Measurements from ENCODE around the gene LAMC3. TPM values are rescaled to one million over a fixed set of nuclear protein-coding genes. Genes with fewer than 3 reads are reported as not detected.

Gene LAMC3
- total and polyA plus RNA-seq, 2 experiments from 2014 or later = 29.5 to 43.4 TPM

DNA sequence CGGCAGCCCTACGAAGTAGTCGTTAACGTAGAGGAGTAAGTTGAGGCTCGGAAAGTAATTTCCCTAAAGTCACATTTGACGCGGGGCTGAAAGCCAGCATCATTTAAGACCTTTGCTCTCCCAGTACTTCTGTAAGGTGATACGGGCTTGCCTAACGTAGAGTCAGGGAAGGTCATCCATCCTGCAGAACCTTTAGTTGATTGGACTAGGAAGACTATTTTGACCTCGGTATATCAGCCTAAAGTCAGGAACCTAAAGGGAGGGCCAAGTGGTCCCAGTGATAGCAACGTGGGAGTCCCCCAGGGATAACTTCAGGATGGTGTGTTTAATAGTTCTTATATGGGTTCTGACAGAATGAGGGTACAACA, 117.1 kb downstream of the LAMC3 start:
- Histone ChIP-seq H3K27me3 (no peaks in the 10 kb centered on the region), H3K4me2 (peak overlapping the region; percentile 98), H3K9me2 (replicated peaks; ENCODE audit: insufficient read depth) (no peaks in the 10 kb centered on the region), H4K20me1 (ENCODE audit: insufficient read depth, poor library complexity, severe bottlenecking) (no peaks in the 10 kb centered on the region), H3K4me3 (peak overlapping the region; percentile 66), H3K27ac (peak overlapping the region; percentile 82), H3K4me1 (ENCODE audit: insufficient read depth) (peaks cover 15% of the 10 kb centered on the region), H2AFZ (peak overlapping the region; percentile 84), H3K36me3 (replicated peaks; ENCODE audit: insufficient read depth, low read depth) (peaks cover 5% of the 10 kb centered on the region), H3K9me3 (ENCODE audit: low read depth) (no peaks in the 10 kb centered on the region), H3K79me2 (peaks cover 31% of the 10 kb centered on the region)
- TF ChIP-seq EZH2phosphoT487 (IDR thresholded peaks at IDR 0.05; ENCODE audit: low read depth, severe bottlenecking, unreplicated experiment) (no peak), EZH2 (IDR thresholded peaks at IDR 0.05; ENCODE audit: borderline replicate concordance) (no peak)
- TF ChIP-seq, protein P1, sequence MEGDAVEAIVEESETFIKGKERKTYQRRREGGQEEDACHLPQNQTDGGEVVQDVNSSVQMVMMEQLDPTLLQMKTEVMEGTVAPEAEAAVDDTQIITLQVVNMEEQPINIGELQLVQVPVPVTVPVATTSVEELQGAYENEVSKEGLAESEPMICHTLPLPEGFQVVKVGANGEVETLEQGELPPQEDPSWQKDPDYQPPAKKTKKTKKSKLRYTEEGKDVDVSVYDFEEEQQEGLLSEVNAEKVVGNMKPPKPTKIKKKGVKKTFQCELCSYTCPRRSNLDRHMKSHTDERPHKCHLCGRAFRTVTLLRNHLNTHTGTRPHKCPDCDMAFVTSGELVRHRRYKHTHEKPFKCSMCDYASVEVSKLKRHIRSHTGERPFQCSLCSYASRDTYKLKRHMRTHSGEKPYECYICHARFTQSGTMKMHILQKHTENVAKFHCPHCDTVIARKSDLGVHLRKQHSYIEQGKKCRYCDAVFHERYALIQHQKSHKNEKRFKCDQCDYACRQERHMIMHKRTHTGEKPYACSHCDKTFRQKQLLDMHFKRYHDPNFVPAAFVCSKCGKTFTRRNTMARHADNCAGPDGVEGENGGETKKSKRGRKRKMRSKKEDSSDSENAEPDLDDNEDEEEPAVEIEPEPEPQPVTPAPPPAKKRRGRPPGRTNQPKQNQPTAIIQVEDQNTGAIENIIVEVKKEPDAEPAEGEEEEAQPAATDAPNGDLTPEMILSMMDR (IDR thresholded peaks at IDR 0.05; ENCODE audit: poor library complexity) = no peak
- WGBS (ENCODE audit: low lambda C conversion rate, missing lambda C conversion rate) = 5% methylated on average over 11 of the region's 11 CpGs
- no peak for DNase-seq (ENCODE audit: low spot score)

DNA sequence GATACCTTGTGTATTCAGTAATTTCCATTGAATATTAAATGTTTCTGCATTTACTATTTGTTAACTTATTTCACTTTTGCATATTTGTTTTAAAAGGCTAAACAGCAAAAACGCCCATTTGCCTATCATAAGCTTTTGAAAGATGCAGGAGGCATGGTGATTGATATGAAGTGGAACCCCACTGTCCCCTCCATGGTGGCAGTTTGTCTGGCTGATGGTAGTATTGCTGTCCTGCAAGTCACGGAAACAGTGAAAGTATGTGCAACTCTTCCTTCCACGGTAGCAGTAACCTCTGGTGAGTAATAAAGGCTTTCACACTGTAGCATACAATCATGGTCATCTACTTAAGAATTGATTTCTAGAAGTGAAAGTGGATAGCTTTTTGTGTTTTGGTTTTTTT, 120.2 kb downstream of the LAMC3 start:
- peaks cover 15% of the 10 kb centered on the region for H3K4me1 ChIP-seq (ENCODE audit: insufficient read depth)
- TF ChIP-seq, protein P1 (IDR thresholded peaks at IDR 0.05; ENCODE audit: poor library complexity) = no peak
- TF ChIP-seq EZH2 (IDR thresholded peaks at IDR 0.05; ENCODE audit: borderline replicate concordance) = no peak
- no peak for TF ChIP-seq EZH2phosphoT487 (IDR thresholded peaks at IDR 0.05; ENCODE audit: low read depth, severe bottlenecking, unreplicated experiment)
- whole genome bisulfite sequencing (ENCODE audit: low lambda C conversion rate, missing lambda C conversion rate) = 93% methylated on average over 3 of the region's 3 CpGs

DNA sequence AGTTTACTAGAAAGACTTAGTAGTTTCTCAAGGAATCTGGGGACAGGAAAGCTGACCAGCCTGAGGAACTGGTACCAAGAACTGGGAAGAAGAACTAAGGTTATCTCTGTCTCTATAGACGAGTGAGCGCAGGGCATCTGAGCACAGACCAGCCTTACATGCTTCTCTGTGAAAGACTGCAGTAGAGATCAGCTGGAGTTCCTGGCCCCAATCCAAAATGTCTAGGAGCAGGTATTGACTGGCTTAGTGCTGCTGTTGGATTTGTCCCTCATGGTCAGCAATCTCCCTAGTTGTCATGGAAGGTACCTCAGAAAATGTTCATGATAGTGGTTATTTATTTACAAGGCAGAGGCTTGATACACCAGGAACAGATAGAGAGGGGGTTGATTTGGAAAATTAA, 129.7 kb downstream of the LAMC3 start:
- Histone ChIP-seq H3K36me3 (replicated peaks; ENCODE audit: insufficient read depth, low read depth) (no peaks in the 10 kb centered on the region), H2AFZ (no peak overlapping the region), H3K79me2 (no peaks in the 10 kb centered on the region), H3K4me2 (no peak overlapping the region), H3K27ac (no peak overlapping the region), H3K9me3 (ENCODE audit: low read depth) (no peaks in the 10 kb centered on the region), H4K20me1 (ENCODE audit: insufficient read depth, poor library complexity, severe bottlenecking) (no peaks in the 10 kb centered on the region), H3K27me3 (no peaks in the 10 kb centered on the region), H3K9me2 (replicated peaks; ENCODE audit: insufficient read depth) (no peaks in the 10 kb centered on the region), H3K4me3 (no peak overlapping the region), H3K4me1 (ENCODE audit: insufficient read depth) (no peaks in the 10 kb centered on the region)
- TF ChIP-seq, protein P1 (IDR thresholded peaks at IDR 0.05; ENCODE audit: poor library complexity) = no peak
- no peak for DNase-seq (ENCODE audit: low spot score)
- 96% methylated on average over 2 of the region's 2 CpGs for WGBS (ENCODE audit: low lambda C conversion rate, missing lambda C conversion rate)

More for the DNA sequence above, 120.2 kb downstream of the LAMC3 start:
- Histone ChIP-seq H3K79me2 (peaks cover 31% of the 10 kb centered on the region), H3K36me3 (replicated peaks; ENCODE audit: insufficient read depth, low read depth) (peaks cover 5% of the 10 kb centered on the region), H3K4me3 (no peak overlapping the region), H3K27me3 (no peaks in the 10 kb centered on the region), H2AFZ (no peak overlapping the region), H3K9me2 (replicated peaks; ENCODE audit: insufficient read depth) (no peaks in the 10 kb centered on the region), H4K20me1 (ENCODE audit: insufficient read depth, poor library complexity, severe bottlenecking) (no peaks in the 10 kb centered on the region), H3K4me2 (no peak overlapping the region), H3K27ac (no peak overlapping the region), H3K9me3 (ENCODE audit: low read depth) (no peaks in the 10 kb centered on the region)
- DNase-seq (ENCODE audit: low spot score) = no peak

DNA sequence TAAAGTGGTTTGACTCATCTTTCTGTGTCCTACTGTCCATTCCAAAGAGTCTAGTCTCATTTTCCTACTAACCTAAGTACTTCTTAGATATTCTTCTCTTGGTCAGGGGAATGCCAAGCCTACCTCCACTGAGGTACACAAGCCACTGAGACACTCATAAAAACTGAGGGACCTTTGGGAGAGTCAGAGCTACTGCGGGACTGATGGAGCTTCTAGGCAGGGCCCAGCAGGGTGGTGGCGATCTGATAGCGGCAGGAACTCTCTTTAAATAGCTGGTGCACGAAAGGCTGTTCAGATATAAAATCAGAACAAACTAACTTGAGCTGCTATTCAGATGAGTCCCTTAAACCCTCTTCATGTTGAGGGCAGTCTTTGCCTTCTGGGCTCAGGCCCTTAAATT, 131.1 kb downstream of the LAMC3 start:
- 96% methylated on average over 4 of the region's 4 CpGs for WGBS (ENCODE audit: low lambda C conversion rate, missing lambda C conversion rate)
- no peaks in the 10 kb centered on the region for H3K27me3 ChIP-seq
- H4K20me1 ChIP-seq (ENCODE audit: insufficient read depth, poor library complexity, severe bottlenecking) = no peaks in the 10 kb centered on the region
- H3K4me1 ChIP-seq (ENCODE audit: insufficient read depth) = no peaks in the 10 kb centered on the region
- H2AFZ ChIP-seq = no peak overlapping the region
- H3K79me2 ChIP-seq = no peaks in the 10 kb centered on the region
- H3K27ac ChIP-seq = no peak overlapping the region
- no peak for TF ChIP-seq EZH2phosphoT487 (IDR thresholded peaks at IDR 0.05; ENCODE audit: low read depth, severe bottlenecking, unreplicated experiment)
- no peak for TF ChIP-seq EZH2 (IDR thresholded peaks at IDR 0.05; ENCODE audit: borderline replicate concordance)
- DNase-seq (ENCODE audit: low spot score) = no peak
- no peak overlapping the region for H3K4me2 ChIP-seq
- no peak overlapping the region for H3K4me3 ChIP-seq
- H3K9me2 ChIP-seq (replicated peaks; ENCODE audit: insufficient read depth) = no peaks in the 10 kb centered on the region
- no peaks in the 10 kb centered on the region for H3K36me3 ChIP-seq (replicated peaks; ENCODE audit: insufficient read depth, low read depth)
- H3K9me3 ChIP-seq (ENCODE audit: low read depth) = no peaks in the 10 kb centered on the region
